ENCODE results near the gene TIMM17A. TPM values are rescaled to one million over a fixed set of nuclear protein-coding genes. Genes with fewer than 3 reads are reported as not detected.

Gene TIMM17A
- total RNA-seq, 1 experiment from 2014 or later, result 60.4 TPM

GRCh38 chr1:201970334-201971159 is 15.2 kb downstream of the TIMM17A start:
- ChIA-PET POLR2A (ENCODE audit: unreplicated experiment) (interaction anchor here (0.7 kb wide), 1 partner anchor 173 kb away, joined by 8 read pairs; no protein-coding TSS in a partner anchor), CTCF (interaction anchor here (0.6 to 2.2 kb wide), 2 partner anchors 74 to 94 kb away, joined by 3 to 16 read pairs; no protein-coding TSS in a partner anchor)
- H3K4me2 ChIP-seq, result no peak overlapping the region
- no peaks in the 10 kb centered on the region for H3K79me2 ChIP-seq (ENCODE audit: low read depth)
- no peak overlapping the region for H3K4me3 ChIP-seq
- no peaks in the 10 kb centered on the region for H3K9me2 ChIP-seq (ENCODE audit: insufficient read depth)
- H4K20me1 ChIP-seq (ENCODE audit: insufficient read depth), result peaks cover 16% of the 10 kb centered on the region; the same call in 1 of the 2 replicates
- H2AFZ ChIP-seq, result no peak overlapping the region
- TF ChIP-seq CTCF (conservative IDR thresholded peaks at IDR 0.05) (no peak), EZH2 (IDR thresholded peaks at IDR 0.05; ENCODE audit: low read depth) (no peak)
- 0 out of 2 replicates have a peak, but pooled peaks cover 6% of the 10 kb centered on the region for H3K4me1 ChIP-seq (replicated peaks; ENCODE audit: insufficient read depth)
- no peaks in the 10 kb centered on the region for H3K9me3 ChIP-seq (ENCODE audit: insufficient read depth, low read depth)
- intact Hi-C loops (cut with micrococcal nuclease; ENCODE audit: unreplicated experiment), result loop anchor here (5.0 to 10.0 kb wide), 2 partner anchors 93 to 416 kb away; no protein-coding TSS in a partner anchor
- peaks cover 13% of the 10 kb centered on the region for H3K36me3 ChIP-seq (ENCODE audit: low read depth)
- H3K27ac ChIP-seq, result no peak overlapping the region
- no peak for DNase-seq
- peaks cover 74% of the 10 kb centered on the region for H3F3A ChIP-seq (ENCODE audit: insufficient read depth, low read depth)
- no peaks in the 10 kb centered on the region for H3K27me3 ChIP-seq (ENCODE audit: insufficient read depth, low read depth)
- BruUV-seq (replicated peaks), result no TSS peak

GRCh38 chr1:201982082-201982622 is 26.8 kb downstream of the TIMM17A start:
- peak overlapping the region; percentile 72 for H3K4me3 ChIP-seq
- H2AFZ ChIP-seq, result peak overlapping the region; percentile 81
- H3K9me2 ChIP-seq (ENCODE audit: insufficient read depth), result no peaks in the 10 kb centered on the region
- H3K36me3 ChIP-seq (ENCODE audit: low read depth), result no peaks in the 10 kb centered on the region
- TF ChIP-seq CTCF (conservative IDR thresholded peaks at IDR 0.05) (no peak), EZH2 (IDR thresholded peaks at IDR 0.05; ENCODE audit: low read depth) (no peak)
- peak overlapping the region; percentile 86 for H3K4me2 ChIP-seq
- peaks cover 13% of the 10 kb centered on the region; the same call in 1 of the 2 replicates for H3F3A ChIP-seq (ENCODE audit: insufficient read depth, low read depth)
- POLR2A ChIA-PET (ENCODE audit: unreplicated experiment), result interaction anchor here (0.5 to 0.7 kb wide), 3 partner anchors 28 to 502 kb away, joined by 3 to 15 read pairs (median 3); partner anchors contain the start of gene ELF3
- TSS peak; percentile 67 for BruUV-seq (replicated peaks)
- H3K4me1 ChIP-seq (replicated peaks; ENCODE audit: insufficient read depth), result peaks cover 14% of the 10 kb centered on the region
- DNase-seq, result no peak
- no peak overlapping the region for H3K27ac ChIP-seq
- no peaks in the 10 kb centered on the region for H3K27me3 ChIP-seq (ENCODE audit: insufficient read depth, low read depth)
- CTCF ChIA-PET, result no interaction called here
- peaks cover 39% of the 10 kb centered on the region for H3K79me2 ChIP-seq (ENCODE audit: low read depth)
- no peaks in the 10 kb centered on the region for H3K9me3 ChIP-seq (ENCODE audit: insufficient read depth, low read depth)
- intact Hi-C loops (cut with micrococcal nuclease; ENCODE audit: unreplicated experiment), result loop anchor here (2.0 kb wide), 1 partner anchor 27 kb away; no protein-coding TSS in a partner anchor
- no peaks in the 10 kb centered on the region for H4K20me1 ChIP-seq (ENCODE audit: insufficient read depth)

GRCh38 chr1:201982623-201983379 is 27.5 kb downstream of the TIMM17A start, which contains the start of gene RNPEP:
TSS of gene RNPEP (plus strand) at chr1:201982648. CDS start at chr1:201982667, 19 bp downstream.
- Histone ChIP-seq H4K20me1 (ENCODE audit: insufficient read depth) (no peaks in the 10 kb centered on the region), H3K36me3 (ENCODE audit: low read depth) (no peaks in the 10 kb centered on the region), H3K4me1 (replicated peaks; ENCODE audit: insufficient read depth) (peaks cover 14% of the 10 kb centered on the region), H3K27me3 (ENCODE audit: insufficient read depth, low read depth) (no peaks in the 10 kb centered on the region), H2AFZ (peak within 1 kb of the TSS; percentile 81), H3K27ac (peak within 1 kb of the TSS; percentile 16), H3F3A (ENCODE audit: insufficient read depth, low read depth) (peaks cover 13% of the 10 kb centered on the region; the same call in 1 of the 2 replicates), H3K4me3 (peak within 1 kb of the TSS; percentile 72), H3K4me2 (peak within 1 kb of the TSS; percentile 86), H3K79me2 (ENCODE audit: low read depth) (peaks cover 39% of the 10 kb centered on the region), H3K9me2 (ENCODE audit: insufficient read depth) (no peaks in the 10 kb centered on the region), H3K9me3 (ENCODE audit: insufficient read depth, low read depth) (no peaks in the 10 kb centered on the region)
- BruUV-seq (replicated peaks), result no TSS peak
- TF ChIP-seq EZH2 (IDR thresholded peaks at IDR 0.05; ENCODE audit: low read depth) (no peak), CTCF (conservative IDR thresholded peaks at IDR 0.05) (no peak; the same call in 1 of the 2 replicates)
- POLR2A ChIA-PET (ENCODE audit: unreplicated experiment), result interaction anchor here (0.5 to 0.8 kb wide), 8 partner anchors 17 to 502 kb away, joined by 3 to 16 read pairs (median 6); partner anchors contain the start of gene ELF3
- DNase-seq, result peak; percentile 73 to 76
- CTCF ChIA-PET, result interaction anchor here (0.7 to 1.2 kb wide), 3 partner anchors 17 to 154 kb away, joined by 3 read pairs; partner anchors contain the start of gene IPO9
- intact Hi-C loops (cut with micrococcal nuclease; ENCODE audit: unreplicated experiment), result loop anchor here (2.0 kb wide), 1 partner anchor 26 kb away; no protein-coding TSS in a partner anchor
